GM18519 (cell line): ENCODE measurements around the gene GPX7.

ENCODE experiments used
- ATAC-seq: cut with Tn5 transposase; IDR thresholded peaks from one replicate; pipeline ENCODE4 v1.9.1; 2021; ENCODE audit warnings: mild to moderate bottlenecking, moderate library complexity; ENCODE audit not compliant: unreplicated experiment, low FRiP score

The GPX7 gene

DNA sequence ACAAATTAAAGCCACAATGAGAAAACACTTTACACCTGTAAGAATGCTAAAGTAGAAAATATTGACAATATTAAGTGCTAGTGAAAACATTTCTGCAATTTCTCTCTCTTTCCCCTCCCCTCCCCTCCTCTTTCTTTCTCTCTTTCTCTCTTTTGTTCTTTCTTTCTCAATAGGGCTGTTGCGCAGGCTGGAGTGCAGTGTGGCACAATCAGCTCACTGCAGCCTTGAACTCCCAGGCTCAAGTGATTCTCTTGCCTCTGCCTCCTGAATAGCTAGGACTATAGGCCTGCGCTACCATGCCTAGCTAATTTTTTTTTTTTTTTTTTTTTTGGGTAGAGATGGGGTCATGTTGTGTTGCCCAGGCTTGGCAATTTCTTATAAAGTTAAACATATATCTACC lies 24.9 kb downstream of the GPX7 start:
- ATAC-seq, result no peak

- no peak for ATAC-seq
Measured at GRCh38 chr1:52628614-52629324, 26.6 kb downstream of the GPX7 start.

DNA sequence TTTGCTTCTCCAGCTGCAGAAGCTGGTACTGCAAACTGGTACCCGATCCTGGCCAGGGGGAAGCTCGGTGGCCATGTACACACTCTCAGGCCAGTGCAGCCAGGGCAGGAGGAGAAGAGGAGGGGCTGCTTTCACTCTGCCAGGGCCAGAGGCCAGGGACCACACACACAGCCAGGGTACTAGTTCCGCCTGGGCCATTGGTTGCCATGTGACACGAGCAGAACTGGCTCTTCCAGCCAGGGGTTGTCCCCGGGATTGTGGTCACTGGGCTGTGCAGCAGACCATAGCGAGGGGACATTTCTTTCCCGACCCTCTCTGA lies 27.1 kb downstream of the GPX7 start:
- ATAC-seq, result no peak

DNA sequence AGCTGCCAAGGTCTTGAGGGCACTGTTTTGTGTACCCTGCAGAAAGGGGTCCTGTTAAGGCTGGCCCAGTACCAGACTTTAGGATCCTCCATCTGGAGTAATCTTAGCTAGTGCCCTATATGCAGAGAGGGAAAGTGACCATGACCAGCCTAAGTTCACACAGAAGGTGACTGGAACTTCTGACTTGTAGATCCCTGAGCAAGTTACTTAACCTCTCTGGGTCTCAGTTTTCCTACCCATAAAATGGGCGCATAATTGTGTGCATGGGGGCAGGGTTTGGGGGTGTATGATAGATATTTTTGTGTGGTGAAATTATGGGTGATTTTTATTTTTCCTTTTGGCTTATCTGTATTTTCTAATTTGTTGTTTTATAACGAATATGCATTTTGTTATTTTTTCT lies 27.5 kb downstream of the GPX7 start:
- no peak for ATAC-seq

DNA sequence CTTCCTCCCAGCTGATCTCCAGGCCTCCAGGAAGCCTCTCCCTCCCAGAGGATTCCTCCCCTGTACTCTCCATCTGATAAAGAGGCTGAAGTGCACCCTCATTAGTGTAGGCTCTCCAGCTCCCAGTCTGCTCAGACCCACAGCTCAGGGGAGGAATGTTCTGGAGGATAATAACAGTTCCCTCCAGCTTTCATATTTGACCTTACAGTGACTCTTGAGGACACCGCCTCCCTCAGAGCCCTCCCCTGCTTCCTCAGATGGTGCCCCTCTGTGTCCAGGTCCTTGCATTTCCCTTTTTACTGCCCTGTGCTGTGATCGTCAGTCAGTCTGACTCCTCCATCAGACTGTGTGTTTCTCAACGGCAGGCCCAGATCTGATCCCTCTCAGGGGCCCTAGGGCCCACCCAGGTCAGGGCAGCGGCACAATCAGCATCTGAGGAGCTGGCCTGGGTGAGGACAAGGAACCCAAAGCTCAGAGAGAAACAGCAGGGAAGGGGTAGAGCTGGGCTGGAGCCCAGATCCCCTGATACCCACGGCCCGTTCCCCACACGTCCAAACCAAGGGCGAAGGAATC lies 29.7 kb downstream of the GPX7 start:
- no peak for ATAC-seq

DNA sequence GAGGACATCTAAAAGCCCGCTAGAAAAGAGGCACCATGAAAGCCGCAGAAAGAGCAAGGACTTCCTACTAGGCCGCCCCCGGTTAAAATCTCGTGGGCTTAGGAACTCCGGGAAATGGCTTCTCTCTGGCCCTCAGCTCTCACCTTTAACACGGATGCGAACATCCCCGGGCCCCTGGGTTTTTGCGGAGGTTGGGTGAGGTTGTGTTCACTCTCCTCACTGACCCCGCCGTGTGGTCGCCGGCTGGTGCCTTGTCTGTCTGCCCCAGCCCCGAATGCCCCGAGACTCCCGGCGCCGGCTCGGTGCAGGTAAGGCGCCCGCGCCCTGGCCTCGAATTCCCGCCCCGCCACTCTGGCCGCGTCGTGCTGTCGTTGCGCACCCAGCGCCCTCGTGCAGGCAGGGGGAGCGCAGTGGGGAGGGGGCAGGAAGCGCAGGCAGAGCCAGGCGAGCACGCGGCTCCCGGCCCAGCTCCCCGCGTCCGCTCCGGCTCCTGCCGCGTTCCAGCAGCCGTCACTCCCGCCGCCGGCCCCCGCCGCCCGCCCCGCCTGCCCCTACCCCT lies 30.6 kb downstream of the GPX7 start, which contains the start of gene SHISAL2A:
SHISAL2A (plus strand) TSS at position 437 of the 559 bp plus-strand sequence. CDS start 326 bp downstream, outside the sequence.
- no peak for ATAC-seq

DNA sequence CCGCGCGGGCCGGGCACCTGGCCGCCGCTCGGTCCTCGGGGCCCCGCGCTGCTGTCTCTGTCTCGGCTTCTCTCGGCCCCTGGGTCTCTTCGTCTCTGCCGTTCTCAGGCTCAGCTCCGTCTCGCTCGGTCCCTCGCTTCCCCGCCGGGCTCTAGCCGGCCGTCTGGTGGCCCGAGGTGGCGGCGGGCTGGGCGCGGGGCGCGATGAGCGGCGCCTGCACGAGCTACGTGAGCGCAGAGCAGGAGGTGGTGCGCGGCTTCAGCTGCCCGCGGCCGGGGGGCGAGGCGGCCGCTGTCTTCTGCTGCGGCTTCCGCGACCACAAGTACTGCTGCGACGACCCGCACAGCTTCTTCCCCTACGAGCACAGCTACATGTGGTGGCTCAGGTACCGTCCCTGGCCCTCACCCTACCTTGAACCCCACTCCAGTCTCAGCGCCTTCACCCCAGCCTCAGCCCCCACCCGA lies 31.2 kb downstream of the GPX7 start:
- ATAC-seq, result no peak

DNA sequence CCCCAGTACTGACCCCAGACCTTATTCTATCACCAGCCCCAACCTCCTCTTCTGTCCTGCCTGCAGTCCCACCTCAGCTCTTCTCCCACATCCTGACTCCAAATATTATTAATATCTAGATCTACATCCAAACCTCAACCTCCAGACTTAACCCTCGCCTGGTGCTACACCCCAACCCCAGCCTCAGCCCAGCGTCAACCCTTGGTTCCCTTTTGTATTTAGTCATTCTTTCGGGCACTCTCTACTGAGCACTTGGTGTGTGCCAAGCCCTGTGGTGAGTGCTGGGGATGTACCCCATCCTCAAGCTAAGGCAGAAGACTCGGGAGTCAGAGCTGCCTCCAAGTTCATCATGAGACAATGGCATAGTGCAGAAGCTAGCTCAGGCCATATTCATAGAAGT lies 31.9 kb downstream of the GPX7 start:
- no peak for ATAC-seq

- ATAC-seq, result no peak
Measured at GRCh38 chr1:52635321-52636089, 33.3 kb downstream of the GPX7 start.

- peak; percentile 60 for ATAC-seq
Measured at GRCh38 chr1:52636721-52637695, 34.8 kb downstream of the GPX7 start.

GRCh38 chr1:52637946-52638345 lies 35.8 kb downstream of the GPX7 start:
- ATAC-seq, result no peak

GRCh38 chr1:52640697-52641096 lies 38.5 kb downstream of the GPX7 start:
- no peak for ATAC-seq

DNA sequence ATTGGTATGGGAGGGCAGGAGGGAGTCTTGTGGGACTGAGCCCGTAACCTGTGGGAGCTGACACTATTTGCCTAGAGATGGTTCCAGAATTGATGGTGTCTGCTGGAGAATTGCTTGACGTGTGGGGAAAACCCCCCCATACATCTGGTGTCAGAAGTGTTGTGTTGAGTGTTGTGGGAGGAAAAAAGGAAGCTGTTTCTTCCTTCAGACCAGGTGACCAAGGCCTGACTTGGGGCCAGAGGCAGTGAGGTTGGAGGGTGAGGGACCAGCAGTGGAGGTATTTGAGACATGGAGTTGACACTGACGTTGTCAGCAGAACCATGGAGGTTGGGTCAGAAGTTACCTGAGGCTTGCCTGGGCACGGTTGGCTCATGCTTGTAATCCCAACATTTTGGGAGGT lies 39.1 kb downstream of the GPX7 start:
- ATAC-seq, result no peak

DNA sequence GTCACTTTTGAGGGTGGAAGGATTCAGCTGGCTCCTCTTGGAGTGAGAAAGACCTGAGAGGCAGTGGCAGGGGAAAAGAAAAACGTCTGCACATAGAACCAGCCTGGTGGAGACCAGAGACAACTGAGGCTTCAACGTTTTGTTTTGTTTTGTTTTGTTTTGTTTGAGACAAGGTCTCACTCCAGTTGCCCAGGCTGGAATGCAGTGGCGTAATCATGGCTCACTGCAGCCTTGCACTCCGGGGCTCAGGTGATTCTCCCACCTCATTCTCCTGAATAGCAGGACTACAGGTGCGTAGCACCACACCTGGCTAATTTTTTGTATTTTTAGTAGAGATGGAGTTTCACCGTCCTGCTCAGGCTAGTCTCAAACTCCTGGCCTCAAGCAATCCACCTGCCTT lies 43.1 kb downstream of the GPX7 start:
- no peak for ATAC-seq

DNA sequence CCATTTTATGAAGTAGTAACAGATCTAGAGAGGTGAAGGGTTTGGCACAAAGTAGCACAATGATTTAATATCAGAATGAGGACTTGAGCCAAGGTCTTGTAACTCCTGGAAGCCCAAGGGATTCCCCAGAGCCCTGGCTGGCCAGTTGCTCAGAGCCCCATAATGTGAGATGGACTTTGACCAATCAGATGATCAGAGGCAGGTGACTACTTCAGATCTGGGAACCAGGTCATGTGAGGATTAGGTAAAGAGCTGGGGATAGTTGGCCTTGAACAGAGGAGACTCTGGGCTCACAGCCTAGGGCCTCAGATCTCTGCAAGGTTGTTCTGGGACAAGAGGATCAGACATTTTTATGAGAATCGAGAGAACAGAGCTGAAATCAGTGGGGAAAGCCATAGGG lies 49.7 kb downstream of the GPX7 start:
- ATAC-seq, result no peak

- no peak for ATAC-seq
Measured at GRCh38 chr1:52653207-52653849, 51.2 kb downstream of the GPX7 start.

GRCh38 chr1:52654063-52654462 lies 51.9 kb downstream of the GPX7 start:
- ATAC-seq, result no peak

- no peak for ATAC-seq
Measured at GRCh38 chr1:52657702-52658101, 55.5 kb downstream of the GPX7 start.
